B cell (primary cell): ENCODE results near the gene MON2. TPM values are rescaled to one million over a fixed set of nuclear protein-coding genes. Genes with fewer than 3 reads are reported as not detected.

Experiments
- ATAC-seq: fragments of 200-7000 bp; cut with Tn5 transposase; one replicate; pipeline ENCODE4 v1.10.0; 2021; ENCODE audit warnings: low read depth, mild to moderate bottlenecking, moderate number of reproducible peaks, moderate library complexity
- CTCF ChIA-PET: fragments of 350-600 bp; sonication (Branson Sonifier 250); formaldehyde crosslinking; loops from one replicate; lab custom pipeline; 2021; ENCODE audit warnings: antibody characterized with exemption, inconsistent platforms; lab: Charles Lee
- POLR2A ChIA-PET: fragments of 350-600 bp; sonication (Branson Sonifier 250); formaldehyde crosslinking; loops from one replicate; lab custom pipeline; 2021; ENCODE audit warnings: antibody characterized with exemption; lab: Charles Lee
- DNase-seq: peaks from one replicate; pipeline ENCODE4 v3.0.0; 2013
- H2AFZ ChIP-seq: 2 replicates; pipeline ENCODE4 v1.6.1; 2012; ENCODE audit warnings: mild to moderate bottlenecking, low read depth, low read length; ENCODE audit not compliant: insufficient read depth, poor library complexity, severe bottlenecking
- H3K27ac ChIP-seq, 2 donors: 1 replicate in 1 of 2; 2 replicates in 1 of 2; pipeline ENCODE4 v1.5.1; 2012 to 2013; ENCODE audit warnings: low read length in 2 of 2, mild to moderate bottlenecking in 2 of 2, moderate library complexity in 1 of 2
- H3K27me3 ChIP-seq, 4 experiments: fragments of 200-600 bp in 1 of 4; sonication (generic) in 1 of 4; replicated peaks in 1 of 4; 1 replicate in 2 of 4; 2 replicates in 2 of 4; pipeline versions ENCODE4 v1.6.1 to v1.7.0; 2013 to 2016; ENCODE audit warnings: low read length in 3 of 4, mild to moderate bottlenecking in 2 of 4, mixed read lengths in 1 of 4, moderate library complexity in 1 of 4; ENCODE audit not compliant: insufficient read depth in 4 of 4, control insufficient read depth in 3 of 4; ENCODE audit errors: control extremely low read depth in 1 of 4
- H3K36me3 ChIP-seq, 2 experiments: replicated peaks in 1 of 2; 1 replicate in 1 of 2; 2 replicates in 1 of 2; pipeline versions ENCODE4 v1.6.1 to v1.7.1; 2013; ENCODE audit warnings: low read length in 1 of 2; ENCODE audit not compliant: insufficient read depth in 2 of 2, control insufficient read depth in 1 of 2; ENCODE audit errors: control extremely low read depth in 1 of 2, extremely low read depth in 1 of 2
- H3K4me1 ChIP-seq, 2 donors: fragments of 200-600 bp in 1 of 2; sonication (generic) in 1 of 2; 1 replicate in 1 of 2; 2 replicates in 1 of 2; pipeline versions ENCODE4 v1.5.1 to v1.6.1; 2013 to 2017; ENCODE audit warnings: low read length in 2 of 2; ENCODE audit not compliant: control insufficient read depth in 2 of 2, insufficient read depth in 2 of 2
- H3K4me2 ChIP-seq: replicated peaks from 2 replicates; pipeline ENCODE3; 2012; ENCODE audit warnings: mild to moderate bottlenecking, low read depth, low read length; ENCODE audit not compliant: poor library complexity, severe bottlenecking
- H3K4me3 ChIP-seq, 5 experiments: fragments of 200-600 bp in 1 of 5; sonication (generic) in 1 of 5; 1 replicate in 3 of 5; 2 replicates in 2 of 5; pipeline versions ENCODE4 v1.5.1 to v1.7.0; 2011 to 2016; ENCODE audit warnings: low read length in 4 of 5, mild to moderate bottlenecking in 4 of 5, low read depth in 2 of 5, control low read depth in 1 of 5, moderate library complexity in 1 of 5; ENCODE audit not compliant: insufficient read depth in 1 of 5; ENCODE audit errors: control extremely low read depth in 1 of 5, extremely low read depth in 1 of 5
- H3K79me2 ChIP-seq: fragments of 200-600 bp; sonication (generic); one replicate; pipeline ENCODE4 v1.6.0; 2016; ENCODE audit warnings: low read length; ENCODE audit not compliant: control insufficient read depth, insufficient read depth
- H3K9ac ChIP-seq: fragments of 200-600 bp; sonication (generic); 2 replicates; pipeline ENCODE4 v1.6.1; 2017; ENCODE audit warnings: mild to moderate bottlenecking, low read length, moderate library complexity
- H3K9me3 ChIP-seq, 3 donors: one replicate each; pipeline versions ENCODE4 v1.6.1 to v1.7.1; 2013; ENCODE audit warnings: low read length in 2 of 3; ENCODE audit not compliant: control insufficient read depth in 2 of 3, insufficient read depth in 1 of 3; ENCODE audit errors: control extremely low read depth in 1 of 3
- H4K20me1 ChIP-seq: 2 replicates; pipeline ENCODE4 v1.6.0; 2012; ENCODE audit warnings: mild to moderate bottlenecking, low read length; ENCODE audit not compliant: insufficient read depth, control insufficient read depth, poor library complexity, severe bottlenecking
- H3K27ac Mint-ChIP-seq: one replicate; pipeline ENCODE4 v1.8.0; 2021; ENCODE audit warnings: mixed read lengths
- H3K27me3 Mint-ChIP-seq: one replicate; pipeline ENCODE4 v1.8.0; 2021; ENCODE audit warnings: mixed read lengths
- H3K4me1 Mint-ChIP-seq: one replicate; pipeline ENCODE4 v1.8.0; 2021; ENCODE audit warnings: mixed read lengths
- H3K4me3 Mint-ChIP-seq: one replicate; pipeline ENCODE4 v1.8.0; 2021; ENCODE audit warnings: mixed read lengths
- H3K9me3 Mint-ChIP-seq: one replicate; pipeline ENCODE4 v1.8.0; 2022; ENCODE audit warnings: mixed read lengths; ENCODE audit not compliant: insufficient read depth
- EZH2 ChIP-seq: IDR thresholded peaks from 2 replicates; pipeline ENCODE4 v1.6.1; 2012; ENCODE audit warnings: borderline replicate concordance, low read depth, mild to moderate bottlenecking, moderate library complexity, low read length; ENCODE audit not compliant: insufficient read depth, poor library complexity, severe bottlenecking
- WGBS: methylation state at CpG from one replicate; pipeline ENCODE4 v1.1.5; 2013; ENCODE audit warnings: missing lambda C conversion rate; ENCODE audit not compliant: insufficient coverage; 5-methylcytosine and 5-hydroxymethylcytosine counted together
- intact Hi-C: fragments of 100-400 bp; cut with micrococcal nuclease; formaldehyde crosslinking; loops from one replicate; pipeline ENCODE4 v1.10.0; 2022
- polyA plus RNA-seq: library from polyadenylated mRNA; depleted of rRNA; stranded (reverse); fragments of >200 nt; gene quantifications from 2 replicates; pipeline ENCODE4 v1.2.3, GENCODE V29; 2012
- total RNA-seq, 2 donors: library from RNA; stranded (reverse); fragments of 120-200 nt in 1 of 2; gene quantifications; 1 replicate in 1 of 2; 2 replicates in 1 of 2; pipeline versions ENCODE4 v1.2.3 to v1.2.4, GENCODE V29; 2013 to 2022
- TF ChIP-seq, protein P1 (sequence below): fragments of 200-600 bp; IDR thresholded peaks from one replicate; pipeline ENCODE4 v1.8.0; 2022; ENCODE audit warnings: antibody characterized with exemption, mild to moderate bottlenecking

MON2 gene
- total and polyA plus RNA-seq, 2 donors (not counting 1 experiment from before 2014, with no cell fraction given) = 18.9 to 104 TPM

DNA sequence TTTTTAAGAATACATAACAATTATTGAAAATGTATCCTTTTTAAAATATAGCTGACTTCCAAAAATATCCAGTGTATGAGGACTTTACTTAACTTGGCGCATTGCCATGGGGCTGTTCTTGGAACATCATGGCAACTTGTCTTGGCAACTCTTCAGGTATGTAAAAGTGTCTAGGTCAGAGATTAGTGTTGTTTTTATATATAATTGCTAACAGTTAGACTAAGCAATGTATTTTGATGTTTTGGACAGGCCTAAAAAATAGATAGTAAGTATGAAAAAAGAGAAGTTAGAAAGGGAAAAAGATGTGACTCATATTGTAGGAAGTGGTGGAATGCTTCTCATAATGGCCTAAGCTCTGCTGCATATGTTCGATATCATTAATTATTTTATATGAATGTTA lies 70.9 kb downstream of the MON2 start:
- Histone ChIP-seq H3K79me2 (no peaks in the 10 kb centered on the region), H3K27ac (no peak overlapping the region), H3K4me1 (no peaks in the 10 kb centered on the region), H3K4me2 (no peak overlapping the region), H3K4me3 (no peak overlapping the region), H3K9ac (no peak overlapping the region), H4K20me1 (no peaks in the 10 kb centered on the region), H2AFZ (no peak overlapping the region), H3K36me3 (peaks cover 13 to 41% of the 10 kb centered on the region in 2 experiments), H3K27me3 (no peaks in the 10 kb centered on the region), H3K9me3 (no peaks in the 10 kb centered on the region)
- ATAC-seq = no peak
- Mint-ChIP-seq H3K4me3 (no peak overlapping the region), H3K9me3 (no peaks in the 10 kb centered on the region), H3K4me1 (no peaks in the 10 kb centered on the region), H3K27me3 (no peaks in the 10 kb centered on the region), H3K27ac (no peak overlapping the region)
- WGBS = no CpG with 5 or more reads among the region's 2 CpGs
- no peak for DNase-seq
- ChIA-PET CTCF (interaction anchor here (1.2 kb wide), 1 partner anchor 256 kb away, joined by 4 read pairs; no protein-coding TSS in a partner anchor), POLR2A (no interaction called here)
- no peak for TF ChIP-seq EZH2
- TF ChIP-seq, protein P1, sequence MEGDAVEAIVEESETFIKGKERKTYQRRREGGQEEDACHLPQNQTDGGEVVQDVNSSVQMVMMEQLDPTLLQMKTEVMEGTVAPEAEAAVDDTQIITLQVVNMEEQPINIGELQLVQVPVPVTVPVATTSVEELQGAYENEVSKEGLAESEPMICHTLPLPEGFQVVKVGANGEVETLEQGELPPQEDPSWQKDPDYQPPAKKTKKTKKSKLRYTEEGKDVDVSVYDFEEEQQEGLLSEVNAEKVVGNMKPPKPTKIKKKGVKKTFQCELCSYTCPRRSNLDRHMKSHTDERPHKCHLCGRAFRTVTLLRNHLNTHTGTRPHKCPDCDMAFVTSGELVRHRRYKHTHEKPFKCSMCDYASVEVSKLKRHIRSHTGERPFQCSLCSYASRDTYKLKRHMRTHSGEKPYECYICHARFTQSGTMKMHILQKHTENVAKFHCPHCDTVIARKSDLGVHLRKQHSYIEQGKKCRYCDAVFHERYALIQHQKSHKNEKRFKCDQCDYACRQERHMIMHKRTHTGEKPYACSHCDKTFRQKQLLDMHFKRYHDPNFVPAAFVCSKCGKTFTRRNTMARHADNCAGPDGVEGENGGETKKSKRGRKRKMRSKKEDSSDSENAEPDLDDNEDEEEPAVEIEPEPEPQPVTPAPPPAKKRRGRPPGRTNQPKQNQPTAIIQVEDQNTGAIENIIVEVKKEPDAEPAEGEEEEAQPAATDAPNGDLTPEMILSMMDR = no peak
- intact Hi-C loops = no loop called here

DNA sequence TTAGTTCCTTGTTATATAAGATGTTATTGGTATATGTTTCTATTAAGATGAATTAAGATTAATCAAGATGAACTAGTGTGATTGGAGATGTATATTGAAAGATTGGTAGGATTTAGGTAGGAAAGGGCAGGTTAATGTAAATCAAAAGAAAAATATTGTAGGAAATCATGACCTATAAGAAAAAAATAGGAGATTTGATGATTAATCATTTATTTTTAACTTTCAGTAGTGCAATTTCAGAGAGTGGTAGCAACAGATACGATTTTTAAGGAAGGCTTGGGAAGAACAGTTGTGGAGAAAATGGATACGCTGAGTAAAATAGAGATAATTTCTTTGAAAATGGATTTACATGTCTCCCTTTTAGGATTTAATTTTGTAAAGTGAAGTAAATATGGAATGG lies 73.7 kb downstream of the MON2 start:
- H3K9me3 ChIP-seq = no peaks in the 10 kb centered on the region
- H3K9ac ChIP-seq = no peak overlapping the region
- ATAC-seq = no peak
- H3K27ac ChIP-seq = no peak overlapping the region
- no peak for TF ChIP-seq EZH2
- TF ChIP-seq, protein P1 = no peak
- no peak overlapping the region for H3K4me3 ChIP-seq
- H3K4me3 Mint-ChIP-seq = no peak overlapping the region
- no peaks in the 10 kb centered on the region for H3K27me3 Mint-ChIP-seq
- no peaks in the 10 kb centered on the region for H4K20me1 ChIP-seq
- no peak overlapping the region for H2AFZ ChIP-seq
- no peaks in the 10 kb centered on the region for H3K79me2 ChIP-seq
- peaks cover 7 to 45% of the 10 kb centered on the region in 2 experiments for H3K36me3 ChIP-seq
- H3K4me1 ChIP-seq = no peaks in the 10 kb centered on the region
- DNase-seq = no peak
- no peak overlapping the region for H3K27ac Mint-ChIP-seq
- intact Hi-C loops = no loop called here
- no peaks in the 10 kb centered on the region for H3K9me3 Mint-ChIP-seq
- no peak overlapping the region for H3K4me2 ChIP-seq
- H3K27me3 ChIP-seq = no peaks in the 10 kb centered on the region
- no peaks in the 10 kb centered on the region for H3K4me1 Mint-ChIP-seq
- POLR2A ChIA-PET = no interaction called here
- CTCF ChIA-PET = interaction anchor here (1.6 kb wide), 1 partner anchor 41 kb away, joined by 4 read pairs; no protein-coding TSS in a partner anchor
- WGBS = no CpG with 5 or more reads among the region's 2 CpGs
